ENCODE measurements around the gene DISC1. TPM values are rescaled to one million over a fixed set of nuclear protein-coding genes. Genes with fewer than 3 reads are reported as not detected.

Gene DISC1
- total RNA-seq, 1 donor from 2014 or later, result 4.7 TPM

DNA sequence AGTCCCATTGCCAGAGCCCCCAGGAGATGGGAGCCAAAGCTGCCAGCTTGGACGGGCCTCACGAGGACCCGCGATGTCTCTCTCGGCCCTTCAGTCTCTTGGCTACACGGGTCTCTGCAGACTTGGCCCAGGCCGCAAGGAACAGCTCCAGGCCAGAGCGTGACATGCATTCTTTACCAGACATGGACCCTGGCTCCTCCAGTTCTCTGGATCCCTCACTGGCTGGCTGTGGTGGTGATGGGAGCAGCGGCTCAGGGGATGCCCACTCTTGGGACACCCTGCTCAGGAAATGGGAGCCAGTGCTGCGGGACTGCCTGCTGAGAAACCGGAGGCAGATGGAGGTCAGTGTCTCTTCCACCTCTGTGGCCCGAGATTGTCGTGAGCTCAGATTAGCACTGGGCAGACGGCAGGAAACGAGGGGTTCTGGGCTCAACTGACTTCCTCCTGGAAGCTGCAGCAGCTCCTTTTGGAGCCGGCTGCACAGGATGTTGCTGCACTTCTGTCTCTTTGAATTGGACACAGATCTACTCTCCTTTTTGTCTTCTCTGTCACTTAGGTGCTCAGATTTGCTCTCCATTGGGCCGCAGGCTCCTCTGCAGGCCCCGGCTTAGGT, 68.0 kb downstream of the DISC1 start:
- H3K27ac Mint-ChIP-seq, result no peak overlapping the region
- H3K4me1 Mint-ChIP-seq (ENCODE audit: unreplicated experiment), result peaks cover 42% of the 10 kb centered on the region
- TF ChIP-seq CTCF (conservative IDR thresholded peaks at IDR 0.05), result no peak

GRCh38 chr1:231695439-231696255, 69.1 kb downstream of the DISC1 start:
- no peak for DNase-seq (ENCODE audit: extremely low spot score, unreplicated experiment)

More for the DNA sequence above, 68.0 kb downstream of the DISC1 start:
- H3K9me3 Mint-ChIP-seq, result peaks cover 4% of the 10 kb centered on the region
- H3K4me3 Mint-ChIP-seq, result no peak overlapping the region
- peaks cover 3% of the 10 kb centered on the region for H3K27me3 Mint-ChIP-seq
- H3K36me3 Mint-ChIP-seq, result no peaks in the 10 kb centered on the region
- DNase-seq (ENCODE audit: extremely low spot score, unreplicated experiment), result no peak

DNA sequence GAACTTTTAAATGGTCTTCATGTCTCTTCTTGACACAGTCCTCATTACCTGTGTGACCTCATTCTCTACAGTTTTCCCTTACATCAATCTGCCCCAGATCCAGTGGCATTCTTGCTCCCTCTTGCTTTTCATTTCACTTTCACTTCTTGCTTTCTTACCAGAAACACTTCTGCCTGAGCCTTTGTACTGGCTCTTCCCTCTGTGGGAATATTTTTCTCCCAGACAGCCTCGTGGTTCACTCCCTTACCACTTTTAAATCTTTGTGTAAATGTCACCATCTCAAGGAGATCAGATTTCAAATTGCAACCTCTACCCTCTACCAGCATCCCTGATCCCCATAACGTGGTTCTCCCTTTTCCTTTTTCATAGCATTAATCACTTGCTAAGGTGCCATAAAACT, 73.2 kb downstream of the DISC1 start:
- Mint-ChIP-seq H3K4me3 (no peak overlapping the region), H3K4me1 (ENCODE audit: unreplicated experiment) (peaks cover 24% of the 10 kb centered on the region)
- no peak for TF ChIP-seq CTCF (conservative IDR thresholded peaks at IDR 0.05)

More at GRCh38 chr1:231695439-231696255, 69.1 kb downstream of the DISC1 start:
- Mint-ChIP-seq H3K27ac (peak overlapping the region; percentile 52), H3K27me3 (no peaks in the 10 kb centered on the region), H3K9me3 (no peaks in the 10 kb centered on the region), H3K4me3 (no peak overlapping the region), H3K36me3 (no peaks in the 10 kb centered on the region), H3K4me1 (ENCODE audit: unreplicated experiment) (peaks cover 38% of the 10 kb centered on the region)
- no peak for TF ChIP-seq CTCF (conservative IDR thresholded peaks at IDR 0.05)

GRCh38 chr1:231701306-231701705, 74.7 kb downstream of the DISC1 start:
- DNase-seq (ENCODE audit: extremely low spot score, unreplicated experiment), result no peak
- Mint-ChIP-seq H3K27ac (no peak overlapping the region), H3K27me3 (no peaks in the 10 kb centered on the region), H3K4me3 (no peak overlapping the region), H3K36me3 (no peaks in the 10 kb centered on the region), H3K4me1 (ENCODE audit: unreplicated experiment) (peaks cover 10% of the 10 kb centered on the region), H3K9me3 (peaks cover 4% of the 10 kb centered on the region)
- TF ChIP-seq CTCF (conservative IDR thresholded peaks at IDR 0.05), result no peak

More for the DNA sequence above, 73.2 kb downstream of the DISC1 start:
- no peak for DNase-seq (ENCODE audit: extremely low spot score, unreplicated experiment)
- Mint-ChIP-seq H3K36me3 (no peaks in the 10 kb centered on the region), H3K27ac (peak overlapping the region; percentile 2), H3K9me3 (peaks cover 4% of the 10 kb centered on the region), H3K27me3 (no peaks in the 10 kb centered on the region)

- peaks cover 10% of the 10 kb centered on the region for H3K4me1 Mint-ChIP-seq (ENCODE audit: unreplicated experiment)
Observed at GRCh38 chr1:231702331-231702730, 75.7 kb downstream of the DISC1 start.

More at GRCh38 chr1:231702331-231702730, 75.7 kb downstream of the DISC1 start:
- peaks cover 4% of the 10 kb centered on the region for H3K9me3 Mint-ChIP-seq
- no peak for DNase-seq (ENCODE audit: extremely low spot score, unreplicated experiment)
- no peak overlapping the region for H3K4me3 Mint-ChIP-seq
- no peaks in the 10 kb centered on the region for H3K36me3 Mint-ChIP-seq
- H3K27me3 Mint-ChIP-seq, result peaks cover 4% of the 10 kb centered on the region
- no peak for TF ChIP-seq CTCF (conservative IDR thresholded peaks at IDR 0.05)
- H3K27ac Mint-ChIP-seq, result no peak overlapping the region
